Right renal pelvis (tissue), 4 donors: Measurements from ENCODE around the gene LTBP2. TPM values are rescaled to one million over a fixed set of nuclear protein-coding genes. Genes with fewer than 3 reads are reported as not detected.
"Not testable (repeated sequence)": the region's sequence is repeated elsewhere in the genome, so short reads cannot be mapped to it uniquely, and the experiment has no call there.

Experiments used
- DNase-seq, 4 donors: peaks; one replicate each; pipeline ENCODE4 v3.0.0-alpha.2; 2013; ENCODE audit warnings: low read depth in 4 of 4, low spot score in 3 of 4, missing footprints in 1 of 4
- polyA plus RNA-seq, 4 donors: library from polyadenylated mRNA; unstranded; fragments of 120-200 nt; gene quantifications; one replicate each; pipeline ENCODE4 v1.2.1, GENCODE V29; 2013; ENCODE audit not compliant: insufficient read length in 4 of 4

LTBP2 gene
- polyA plus RNA-seq, 4 donors, result 3.3 to 7.4 (median 4.3) TPM

DNA sequence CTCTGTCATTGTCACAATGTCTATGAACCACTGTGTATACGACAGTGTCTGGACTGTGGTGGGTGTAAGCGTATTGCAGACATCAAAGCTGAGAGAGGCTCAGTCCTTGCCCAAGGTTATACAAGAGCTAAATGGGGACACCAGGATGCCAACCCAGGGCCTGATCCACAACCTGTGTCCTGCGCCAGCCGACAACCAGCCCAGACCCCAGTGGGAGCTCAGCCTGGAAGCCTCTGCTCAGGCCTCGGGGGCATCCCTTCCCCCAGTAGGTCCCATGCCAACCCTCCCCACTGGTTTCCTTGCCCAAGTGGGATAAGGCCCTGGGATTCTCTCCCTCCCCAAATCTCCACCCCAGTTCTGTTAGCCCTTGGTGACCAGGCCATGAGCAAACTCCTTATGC, 54.3 kb downstream of the LTBP2 start:
- DNase-seq, result no peak

DNA sequence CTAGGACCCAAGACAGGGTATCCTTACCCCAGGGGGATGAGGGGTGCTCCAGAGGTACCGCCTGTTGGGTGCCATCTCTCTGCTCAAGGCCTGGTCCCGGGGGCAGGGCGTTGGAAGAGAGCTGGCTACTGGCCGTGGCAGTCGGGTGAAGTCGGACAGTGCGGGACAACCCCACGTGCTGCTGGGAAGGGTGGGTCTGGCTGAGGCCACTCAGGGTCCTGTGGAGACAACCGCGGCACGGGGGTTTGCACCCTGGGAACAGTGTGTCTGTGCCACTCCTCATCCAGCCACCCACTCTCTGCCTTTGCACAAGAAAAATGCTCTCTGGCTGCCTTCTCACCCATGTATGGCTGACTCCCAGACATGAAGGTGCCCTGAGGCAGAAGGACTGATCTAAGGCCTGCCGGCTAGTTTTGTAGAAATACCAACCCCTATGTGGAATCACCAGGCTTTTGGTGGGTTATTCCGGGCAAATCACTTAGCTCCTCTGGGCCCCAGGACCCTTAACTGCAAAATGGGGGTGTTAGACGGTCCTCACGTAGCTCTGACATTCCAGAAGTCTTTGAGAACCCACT, 56.5 kb downstream of the LTBP2 start:
- DNase-seq, result no peak

DNA sequence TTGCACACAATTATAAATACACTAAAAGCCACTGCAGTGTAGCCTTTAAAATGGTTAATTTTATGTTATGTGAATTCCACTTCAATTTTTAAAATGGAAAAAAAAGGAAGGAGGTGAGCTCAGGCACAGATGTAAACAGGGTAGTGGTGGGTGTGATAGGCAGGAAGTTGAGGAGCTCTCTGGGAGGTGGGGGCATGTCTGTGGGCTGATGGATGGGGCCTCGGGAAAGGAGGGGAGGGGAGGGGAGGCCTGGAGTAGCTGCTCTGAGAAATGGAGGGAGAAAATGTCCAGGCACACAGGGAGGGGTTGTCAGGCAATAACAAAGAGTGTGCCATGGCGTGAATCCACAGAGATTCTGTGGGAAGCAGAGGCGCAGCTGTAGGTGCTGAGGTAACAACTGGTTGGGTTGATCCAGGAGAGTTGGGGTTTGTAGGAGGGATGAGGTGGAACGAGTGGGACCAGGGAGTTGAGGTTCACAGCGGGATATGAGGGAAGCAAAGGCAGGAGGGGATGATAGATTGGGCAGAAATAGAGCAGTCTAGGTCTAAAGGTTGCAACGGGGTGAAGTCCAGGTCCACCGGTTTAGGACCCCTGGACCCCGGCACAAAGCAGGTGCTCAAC, 57.2 kb downstream of the LTBP2 start:
- DNase-seq, result no peak

DNA sequence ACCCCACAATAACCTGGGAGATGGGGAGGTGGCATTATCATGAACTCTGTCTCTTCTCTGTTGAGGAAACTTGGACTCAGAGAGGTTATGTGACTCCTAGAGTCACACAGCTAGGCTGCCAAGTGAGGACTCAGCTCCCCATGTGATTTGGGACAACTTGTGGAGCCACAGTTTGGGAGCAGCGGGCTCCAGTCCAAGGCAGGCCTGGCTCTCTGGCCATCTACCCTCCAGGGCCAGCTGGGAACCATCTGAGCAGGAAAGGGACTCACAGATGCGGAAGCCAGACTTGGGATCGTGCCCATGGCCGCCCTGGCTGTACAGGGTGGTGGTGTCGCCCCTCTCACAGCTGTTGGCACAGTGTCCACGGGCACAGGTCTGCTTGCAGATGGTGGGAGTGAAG, 59.4 kb downstream of the LTBP2 start:
- DNase-seq, result no peak

DNA sequence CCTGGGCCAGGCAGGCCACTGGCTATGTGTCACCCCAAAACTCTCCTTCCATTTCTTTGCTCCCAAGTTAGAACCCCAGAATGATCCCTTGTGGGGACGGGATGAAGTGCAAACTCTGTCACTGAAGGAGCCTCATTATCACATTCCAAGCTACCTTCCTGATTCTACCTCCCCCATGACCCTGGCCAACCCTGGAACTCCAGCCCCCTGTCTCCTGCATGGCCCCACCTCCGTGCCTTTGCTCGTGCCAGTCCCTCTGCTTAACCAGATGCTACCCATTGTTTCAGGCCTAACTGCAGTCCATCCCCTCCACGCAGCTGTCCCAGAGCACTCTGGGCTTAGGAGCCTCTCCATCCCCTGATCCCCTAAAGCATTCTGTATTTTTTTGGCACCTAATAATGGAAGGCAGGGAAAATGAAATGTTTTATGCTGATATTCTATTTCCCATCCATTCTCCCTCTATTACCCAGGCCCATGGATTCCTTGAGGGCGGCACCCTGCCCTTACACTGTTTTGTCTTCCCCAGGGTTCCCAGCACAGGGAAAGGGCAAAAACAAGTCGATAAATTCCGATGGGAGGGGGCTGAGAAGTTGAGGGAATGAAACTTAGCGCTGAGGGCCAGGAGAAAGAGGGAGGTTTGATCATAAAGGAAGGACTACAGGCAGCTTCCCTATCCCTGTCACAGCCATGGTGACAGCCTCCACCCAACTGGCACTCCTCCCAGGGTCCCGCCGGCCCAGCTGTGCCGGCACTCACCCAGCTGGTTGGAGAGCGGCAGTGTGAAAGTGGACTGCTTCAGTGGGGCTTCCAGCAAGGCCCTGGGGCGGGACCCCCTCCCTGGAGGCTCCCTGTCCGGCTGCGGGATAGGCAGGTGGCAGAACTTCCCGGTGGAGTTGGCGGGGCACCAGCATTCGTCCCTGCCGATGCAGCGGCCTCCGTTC, 60.3 kb downstream of the LTBP2 start:
- no peak for DNase-seq

DNA sequence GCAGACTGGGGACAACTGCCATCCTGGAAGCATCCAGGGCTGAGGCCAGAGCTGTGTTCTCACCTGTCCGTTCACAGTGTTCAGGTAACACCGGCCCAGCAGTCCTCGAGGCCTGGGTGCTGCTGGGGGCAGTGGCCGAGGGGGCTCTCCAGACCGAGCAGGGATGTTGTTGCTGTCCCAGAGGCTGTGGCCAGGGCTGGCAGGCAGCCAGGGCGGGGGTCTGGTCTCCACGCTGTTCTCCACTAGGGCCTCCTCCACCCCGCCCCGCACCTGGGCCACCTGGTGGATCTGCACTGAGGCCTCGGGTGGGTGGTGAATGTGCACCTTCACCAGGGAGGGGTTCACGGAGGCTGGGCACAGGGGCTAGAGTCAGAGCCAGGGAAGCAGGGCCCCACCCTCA, 61.0 kb downstream of the LTBP2 start:
- no peak for DNase-seq

DNA sequence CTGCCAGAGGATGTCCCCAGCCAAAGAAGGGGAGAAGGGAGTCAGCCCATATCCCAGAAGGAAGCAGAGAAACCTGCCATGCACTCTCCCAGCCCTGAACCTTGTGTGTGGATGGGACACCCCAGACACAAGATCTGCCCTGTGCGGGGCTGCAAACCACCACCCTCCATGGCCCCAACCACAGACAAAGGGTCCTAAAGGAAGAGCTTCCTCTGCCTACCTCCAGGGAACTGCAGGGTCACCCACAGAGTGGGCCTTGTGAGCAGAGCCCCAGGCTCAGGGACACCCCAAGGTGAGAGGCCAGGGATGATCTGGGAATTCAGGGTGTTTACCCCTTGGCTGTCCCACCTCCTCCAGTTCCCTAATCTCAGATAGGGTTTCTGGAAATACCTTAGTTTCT, 62.0 kb downstream of the LTBP2 start:
- no peak for DNase-seq

DNA sequence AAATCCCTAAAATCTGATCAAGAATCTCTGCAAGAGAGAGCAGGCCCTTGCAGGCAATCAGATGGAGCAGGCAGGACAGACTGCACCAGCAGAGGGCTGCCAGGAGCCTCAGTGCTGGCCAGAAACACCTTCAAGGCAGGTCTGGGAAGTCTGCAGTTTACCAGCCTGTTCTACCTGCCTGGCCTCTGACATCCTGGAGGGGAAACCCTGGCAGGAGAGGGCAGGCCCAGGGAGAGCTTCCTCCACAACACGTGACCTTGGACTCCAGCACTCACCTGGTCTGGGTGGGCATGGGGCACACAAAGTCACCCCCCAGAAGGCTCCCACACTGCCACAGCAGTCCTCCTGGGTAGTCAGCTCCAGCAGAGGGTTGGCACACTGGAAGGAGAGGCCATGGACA, 62.4 kb downstream of the LTBP2 start:
- DNase-seq, result no peak

DNA sequence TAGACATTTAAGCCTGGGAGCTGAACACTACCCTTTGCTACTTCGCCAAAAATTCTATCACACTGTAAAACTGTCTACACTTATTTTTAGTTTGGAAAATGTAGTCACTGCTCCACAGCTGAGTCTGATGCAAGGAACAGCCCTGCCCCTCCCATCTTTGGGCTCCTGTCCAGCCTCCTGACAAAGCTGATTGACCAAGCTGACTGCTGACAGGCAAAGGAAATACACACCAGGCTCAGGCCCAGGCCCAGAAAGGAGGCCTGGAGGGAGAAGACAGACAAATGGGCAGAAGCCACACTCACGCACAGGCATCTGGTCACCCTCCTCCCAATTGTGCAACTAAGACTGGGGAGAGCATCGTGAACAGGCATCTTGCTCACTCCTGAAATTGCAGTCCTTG, 63.2 kb downstream of the LTBP2 start:
- DNase-seq, result no peak

DNA sequence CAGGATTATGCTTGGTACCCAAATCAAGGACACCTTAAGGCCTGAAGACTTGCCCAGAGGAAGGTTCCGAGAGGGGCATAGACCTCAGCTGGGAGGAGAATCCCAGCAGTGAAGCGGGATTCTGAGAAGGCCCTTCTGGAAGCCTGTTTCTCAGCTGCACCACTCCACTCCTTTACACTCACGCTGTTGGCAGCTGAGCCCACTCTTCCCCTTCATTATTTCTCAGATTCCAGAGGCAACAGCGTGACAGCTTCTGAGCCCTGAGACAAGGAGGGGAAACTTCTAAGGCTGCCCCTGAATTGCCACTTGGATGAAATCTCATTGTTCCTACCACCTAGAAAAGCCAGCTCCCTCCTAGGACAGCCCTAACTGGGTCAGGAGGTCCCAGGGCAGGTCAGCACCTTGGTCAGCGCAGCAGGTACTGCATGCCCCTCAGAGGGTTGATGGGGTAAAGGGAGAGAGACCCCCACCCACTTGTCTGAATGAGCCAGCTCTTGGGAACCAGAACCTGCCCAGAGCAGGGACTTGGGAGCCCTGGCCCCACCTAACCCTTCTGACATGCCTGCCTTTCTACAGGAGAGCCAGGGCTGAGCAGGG, 64.6 kb downstream of the LTBP2 start:
- DNase-seq, result no peak

DNA sequence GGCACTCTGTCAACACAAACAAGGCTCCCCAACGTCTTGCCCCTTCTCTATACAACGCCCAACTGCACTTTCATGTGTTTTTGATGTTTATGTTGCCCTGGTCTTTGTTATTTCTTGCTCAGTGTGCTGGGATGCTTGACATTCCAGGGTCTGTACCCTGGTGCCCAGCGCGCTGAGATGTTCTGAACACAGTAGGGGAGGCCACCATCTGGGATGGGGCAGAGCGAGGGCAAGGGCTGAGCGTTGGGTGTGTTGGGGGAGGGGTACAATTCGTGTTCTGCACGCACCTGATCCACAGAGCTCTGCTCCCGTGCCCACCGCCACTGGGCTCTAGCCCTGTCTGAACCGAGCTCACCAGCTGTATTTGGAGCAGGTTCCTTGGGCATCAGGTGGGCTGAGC, 65.6 kb downstream of the LTBP2 start:
- DNase-seq, result no peak

DNA sequence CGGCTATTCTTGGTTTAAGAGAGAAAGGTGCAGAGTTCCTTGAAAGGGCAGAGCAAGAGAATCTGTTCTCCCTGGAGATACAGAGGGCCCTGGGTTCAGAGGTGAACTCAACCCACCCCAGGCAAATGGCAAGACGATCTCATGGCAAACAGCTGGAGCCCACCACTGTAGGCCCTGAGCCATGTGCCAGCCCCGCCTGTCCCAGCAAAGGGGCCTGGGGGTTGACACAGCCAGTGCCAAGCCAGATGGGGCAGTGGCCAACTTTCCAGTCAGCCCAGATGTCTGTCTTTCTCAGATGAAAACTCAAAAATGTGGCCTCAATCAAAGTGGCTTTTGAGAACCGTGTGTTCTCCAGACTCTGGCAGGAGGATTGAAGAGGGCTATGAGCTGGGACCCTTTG, 66.7 kb downstream of the LTBP2 start:
- DNase-seq, result no peak

DNA sequence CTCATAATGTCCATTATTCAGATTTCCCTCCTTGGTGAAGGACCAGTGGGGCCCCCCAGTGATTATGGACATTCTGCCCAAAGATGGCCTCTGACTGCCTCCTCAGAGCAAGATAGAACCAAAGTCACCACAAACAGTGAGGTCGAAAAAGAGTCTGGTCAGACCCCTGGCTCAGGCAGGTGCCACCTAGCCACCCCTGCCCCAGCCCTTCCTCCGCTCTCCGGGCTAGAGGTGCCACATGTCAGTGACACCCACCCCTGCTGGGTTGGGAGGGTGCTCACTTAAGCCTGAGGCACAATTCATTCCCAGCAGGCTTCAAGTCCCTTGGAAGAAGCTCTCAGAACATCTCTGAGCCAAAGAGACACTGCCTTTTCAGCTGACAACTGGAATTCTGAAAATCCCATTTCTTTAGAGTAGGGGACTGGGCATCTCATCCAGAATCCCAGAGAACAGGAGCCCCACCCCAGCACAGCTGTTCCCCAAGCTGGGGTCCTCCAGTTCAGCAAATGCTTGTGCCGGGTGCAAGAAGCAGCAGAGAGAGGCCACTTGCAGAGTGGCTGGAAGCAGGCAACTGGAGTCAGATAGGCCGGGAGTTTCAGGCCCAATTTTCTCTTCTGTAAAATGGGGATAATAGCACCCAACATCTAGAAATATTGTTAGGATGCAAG, 68.1 kb downstream of the LTBP2 start:
- no peak for DNase-seq

DNA sequence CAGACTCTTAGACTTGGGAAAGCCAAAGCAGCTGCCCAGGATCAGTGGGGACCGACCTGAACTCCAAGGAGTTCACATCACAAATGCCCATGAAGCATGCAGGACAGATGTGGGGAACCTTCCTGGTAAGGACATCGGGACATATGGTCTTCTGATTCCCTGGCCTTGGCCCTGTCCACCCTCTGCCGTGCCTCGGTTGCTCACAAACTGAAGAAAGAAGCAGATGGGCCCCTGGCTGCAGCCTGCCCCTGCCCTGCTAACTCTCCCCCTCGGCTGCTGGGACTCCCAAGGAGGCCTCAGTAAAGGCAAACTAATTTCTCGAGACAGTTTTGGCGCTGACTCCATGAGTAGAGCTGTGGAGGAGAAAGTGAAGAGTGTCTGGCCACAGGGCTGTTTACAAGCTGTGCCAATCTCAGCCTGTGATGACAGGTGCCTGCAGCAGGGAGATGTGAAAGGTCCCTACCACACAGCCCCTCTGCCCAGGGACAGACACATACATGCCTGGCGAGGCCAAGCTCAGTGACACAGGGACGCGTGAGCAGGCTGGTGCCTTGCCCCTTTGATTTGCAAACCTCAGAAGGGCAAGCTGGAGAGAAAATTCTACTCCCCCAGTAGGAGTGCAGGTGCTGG, 69.9 kb downstream of the LTBP2 start:
- no peak for DNase-seq

DNA sequence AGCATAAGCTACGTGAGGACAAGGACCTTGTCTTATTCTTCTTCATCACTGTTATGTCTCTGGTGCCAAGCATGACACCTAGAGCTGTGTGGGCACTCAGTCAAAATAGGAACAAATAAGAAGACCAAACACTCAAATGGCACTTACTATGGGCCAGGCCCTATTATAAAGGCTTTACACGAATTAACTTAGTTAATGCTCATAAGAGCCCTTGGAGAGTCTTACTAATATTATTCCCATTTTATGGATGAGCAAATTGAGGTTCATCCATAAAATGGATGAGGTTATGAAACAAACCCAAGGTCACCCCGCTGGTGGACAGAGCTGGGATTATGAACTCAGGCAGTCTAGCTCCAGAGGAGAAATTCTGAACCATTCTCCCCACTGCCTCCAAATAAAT, 70.8 kb downstream of the LTBP2 start:
- no peak for DNase-seq

DNA sequence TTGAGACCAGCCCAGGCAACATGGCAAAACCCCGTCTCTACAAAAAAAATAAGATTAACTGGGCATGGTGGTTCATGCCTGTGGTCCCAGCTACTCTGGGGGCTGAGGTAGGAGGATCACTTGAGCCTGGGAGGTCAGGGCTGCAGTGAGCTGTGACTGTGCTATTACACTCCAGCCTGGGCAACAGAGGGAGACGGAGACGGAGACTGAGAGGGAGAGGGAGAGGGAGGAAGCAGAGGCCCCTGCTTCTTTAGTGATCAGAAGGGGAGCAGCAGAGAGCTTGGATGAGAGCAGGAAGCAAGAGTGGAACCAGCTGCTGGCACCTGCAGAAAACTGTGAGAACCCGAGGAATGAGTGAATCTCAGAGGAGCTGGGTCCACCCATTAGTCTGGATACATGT, 72.5 kb downstream of the LTBP2 start:
- DNase-seq, result no peak

DNA sequence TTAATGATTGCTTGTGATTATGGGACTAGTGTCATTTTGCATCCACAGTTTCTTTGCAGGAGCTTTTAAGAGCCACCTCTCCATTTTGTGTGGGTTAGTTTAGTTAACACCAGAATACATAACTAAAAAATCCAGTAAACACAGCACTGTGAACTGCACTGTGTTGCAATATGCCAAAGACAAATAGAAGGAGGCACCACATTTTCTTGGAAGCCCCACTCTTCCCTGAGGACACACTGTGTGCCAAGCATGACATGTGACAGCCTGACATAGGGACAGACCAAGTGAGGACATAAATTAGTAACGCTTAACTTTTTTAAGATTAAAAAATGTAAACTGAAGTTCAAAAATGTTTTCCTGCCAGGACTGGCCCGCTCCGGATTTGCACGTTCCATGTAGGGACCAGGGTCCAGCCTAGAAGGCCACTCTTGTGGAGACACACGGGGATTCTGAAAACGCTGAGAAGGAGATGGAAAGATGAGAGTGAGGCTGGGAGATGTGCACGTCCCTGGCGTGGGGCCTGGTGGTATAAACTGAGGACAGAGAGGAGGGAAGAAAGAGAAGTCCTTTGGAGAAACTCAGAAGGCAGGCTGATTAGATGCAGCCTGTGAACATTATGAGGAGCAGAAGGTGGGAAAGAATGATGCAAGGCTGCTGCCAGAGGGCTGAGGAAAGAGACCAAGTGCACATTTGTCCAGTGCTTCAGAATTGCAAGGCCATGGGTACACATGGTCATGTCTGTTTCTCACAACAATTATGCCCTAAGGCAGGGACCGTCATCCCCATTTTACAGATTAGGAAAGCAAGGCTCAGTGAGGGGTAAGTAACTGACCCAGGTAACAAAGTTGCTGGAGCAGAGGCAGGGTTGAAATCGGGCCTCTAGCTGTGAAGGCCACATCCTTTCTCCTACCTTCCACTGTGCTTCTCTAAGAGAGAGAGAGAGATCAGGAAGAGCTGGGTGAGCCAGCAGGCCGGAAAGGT, 73.3 kb downstream of the LTBP2 start:
- DNase-seq, result no peak

DNA sequence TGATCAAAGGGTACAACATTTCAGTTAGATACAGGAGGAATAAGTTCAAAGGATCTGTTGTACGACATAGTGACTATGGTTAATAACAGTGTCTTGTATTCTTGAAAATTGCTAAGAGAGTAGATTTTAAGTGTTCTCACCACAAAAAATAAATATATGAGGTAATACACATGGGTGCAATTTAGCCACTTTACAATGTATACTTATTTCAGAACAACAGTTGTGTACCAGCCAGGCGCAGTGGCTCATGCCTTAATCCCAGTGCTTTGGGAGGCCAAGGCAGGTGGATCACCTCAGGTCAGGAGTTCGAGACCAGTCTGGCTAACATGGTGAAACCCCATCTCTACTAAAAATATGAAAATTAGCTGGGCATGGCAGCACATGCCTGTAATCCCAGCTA, 75.7 kb downstream of the LTBP2 start:
- not testable (repeated sequence) for DNase-seq

DNA sequence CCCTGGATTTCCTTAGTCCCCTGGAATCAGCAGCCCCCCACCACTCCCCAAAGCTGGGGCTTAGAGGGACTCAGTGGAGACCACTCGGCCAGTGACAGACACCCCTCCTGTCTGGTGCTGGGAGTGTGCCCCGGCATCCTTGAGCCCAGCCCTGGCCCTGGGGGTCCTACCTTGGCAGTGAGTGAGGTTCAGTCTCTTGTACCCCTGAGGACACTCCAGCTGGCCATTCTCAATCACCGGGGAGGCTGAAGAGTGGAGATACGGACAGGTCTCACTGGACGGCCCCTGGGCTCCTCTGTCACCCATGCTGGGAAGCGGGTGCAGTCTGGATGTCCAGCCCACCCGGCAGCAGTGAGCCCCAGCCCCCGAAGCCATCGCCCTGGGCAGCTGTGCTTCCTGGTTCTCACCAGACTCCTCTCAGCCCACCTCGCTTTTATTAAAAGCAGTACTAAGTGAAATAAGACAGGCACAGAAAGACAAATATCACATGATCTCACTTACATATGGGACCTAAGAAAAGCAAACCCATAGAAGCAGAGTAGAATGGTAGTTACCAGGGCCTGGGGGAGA, 76.2 kb downstream of the LTBP2 start:
- no peak for DNase-seq
